ENCODE data around the gene SLC19A2.

The SLC19A2 gene

DNA sequence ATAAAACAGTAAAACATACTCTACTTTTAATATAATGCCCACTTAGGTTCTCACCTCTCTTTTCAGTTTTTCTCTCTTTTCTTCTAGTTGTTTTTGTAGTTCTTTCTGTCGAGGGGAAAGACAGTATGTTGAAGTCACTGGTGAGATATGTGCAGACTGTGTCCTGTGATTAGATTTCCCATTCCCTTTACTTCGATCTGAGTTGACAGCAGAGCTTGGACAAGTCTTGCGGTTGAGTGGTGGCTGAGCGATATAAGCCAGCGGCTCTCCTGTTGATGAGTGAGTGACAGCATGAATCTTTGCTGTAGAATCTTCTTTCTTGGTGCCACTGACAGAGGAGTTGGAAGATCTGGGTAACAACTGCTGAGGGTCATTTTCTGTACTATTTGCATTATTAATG lies 64.4 kb downstream of the SLC19A2 start:
- TF ChIP-seq, protein P1, sequence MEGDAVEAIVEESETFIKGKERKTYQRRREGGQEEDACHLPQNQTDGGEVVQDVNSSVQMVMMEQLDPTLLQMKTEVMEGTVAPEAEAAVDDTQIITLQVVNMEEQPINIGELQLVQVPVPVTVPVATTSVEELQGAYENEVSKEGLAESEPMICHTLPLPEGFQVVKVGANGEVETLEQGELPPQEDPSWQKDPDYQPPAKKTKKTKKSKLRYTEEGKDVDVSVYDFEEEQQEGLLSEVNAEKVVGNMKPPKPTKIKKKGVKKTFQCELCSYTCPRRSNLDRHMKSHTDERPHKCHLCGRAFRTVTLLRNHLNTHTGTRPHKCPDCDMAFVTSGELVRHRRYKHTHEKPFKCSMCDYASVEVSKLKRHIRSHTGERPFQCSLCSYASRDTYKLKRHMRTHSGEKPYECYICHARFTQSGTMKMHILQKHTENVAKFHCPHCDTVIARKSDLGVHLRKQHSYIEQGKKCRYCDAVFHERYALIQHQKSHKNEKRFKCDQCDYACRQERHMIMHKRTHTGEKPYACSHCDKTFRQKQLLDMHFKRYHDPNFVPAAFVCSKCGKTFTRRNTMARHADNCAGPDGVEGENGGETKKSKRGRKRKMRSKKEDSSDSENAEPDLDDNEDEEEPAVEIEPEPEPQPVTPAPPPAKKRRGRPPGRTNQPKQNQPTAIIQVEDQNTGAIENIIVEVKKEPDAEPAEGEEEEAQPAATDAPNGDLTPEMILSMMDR (IDR thresholded peaks at IDR 0.05; ENCODE audit: low read depth, low read length), result no peak
- no peak overlapping the region for H3K4me3 ChIP-seq (ENCODE audit: low read depth, low read length)
- no peak for DNase-seq (ENCODE audit: low read depth, low spot score)
- in situ Hi-C loops (cut with HindIII; ENCODE audit: low sequenced_read_pairs), result no loop called here

DNA sequence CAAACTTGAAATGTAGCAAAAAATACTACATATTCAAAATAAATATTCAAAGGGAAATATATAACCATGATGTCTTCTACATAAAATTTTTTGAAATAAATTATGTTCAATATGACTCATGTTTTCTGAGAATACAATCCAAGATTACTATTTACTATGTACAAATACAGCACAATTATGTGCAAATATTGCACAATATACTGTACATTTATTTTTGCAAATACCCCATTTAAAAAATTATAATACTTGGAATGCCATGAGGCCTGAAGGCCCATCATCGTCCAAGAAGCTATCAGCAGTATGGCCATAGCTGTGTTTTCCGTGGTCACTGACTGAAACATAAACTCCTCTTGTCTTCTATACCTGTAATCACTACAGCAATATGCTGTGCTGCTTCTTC lies 70.8 kb downstream of the SLC19A2 start:
- no peak overlapping the region for H3K4me3 ChIP-seq (ENCODE audit: low read depth, low read length)
- in situ Hi-C loops (cut with HindIII; ENCODE audit: low sequenced_read_pairs), result no loop called here
- DNase-seq (ENCODE audit: low read depth, low spot score), result no peak
- TF ChIP-seq, protein P1 (IDR thresholded peaks at IDR 0.05; ENCODE audit: low read depth, low read length), result no peak

Data from astrocyte of the spinal cord (primary cell).